ENCODE results near the gene UTS2B.

Gene UTS2B

DNA sequence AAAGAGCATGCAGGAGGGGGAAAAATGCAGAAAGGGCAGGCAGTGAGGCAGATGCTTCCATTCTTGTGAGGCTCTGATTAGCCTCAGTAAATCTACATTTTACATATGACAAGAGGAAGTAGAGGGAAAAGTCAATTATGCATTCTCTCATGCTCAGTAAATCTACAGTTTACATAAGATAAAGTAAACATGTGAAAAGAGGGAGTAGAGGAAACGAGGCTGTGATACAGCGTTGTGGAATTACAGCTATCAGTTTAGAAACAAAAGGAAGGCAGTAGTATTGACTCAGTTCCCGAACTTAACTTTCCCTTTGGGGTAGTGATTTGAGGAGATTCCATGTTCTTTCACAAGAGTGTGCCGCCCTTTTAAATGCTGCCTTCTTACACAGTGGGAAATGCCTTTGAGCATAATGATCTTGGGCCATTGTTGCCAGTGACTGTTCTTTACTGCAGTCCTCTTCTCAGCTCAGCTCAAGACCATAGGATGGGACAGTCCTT, 92.0 kb downstream of the UTS2B start:
- no peak for DNase-seq (ENCODE audit: low spot score)

- DNase-seq (ENCODE audit: low spot score): no peak
Measured at GRCh38 chr3:191237047-191237882, 93.1 kb downstream of the UTS2B start.

DNA sequence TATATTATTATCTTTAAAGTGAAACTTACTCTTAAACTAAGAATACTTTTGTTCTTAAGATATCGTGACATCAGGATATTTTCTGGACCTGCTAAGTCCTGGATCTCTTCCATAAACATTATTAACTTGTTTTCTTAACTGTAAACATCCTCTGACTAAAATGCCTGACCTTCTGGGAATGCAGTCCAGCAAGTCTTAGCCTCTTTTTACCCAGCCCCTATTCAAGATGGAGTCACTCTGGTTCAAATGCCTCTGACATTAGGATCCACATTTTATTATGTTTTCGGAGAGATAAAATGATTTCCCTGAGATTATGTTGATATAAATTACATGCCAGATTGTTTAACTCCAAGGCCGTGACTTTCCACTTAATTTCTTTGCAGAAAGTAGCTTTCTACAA, 93.7 kb downstream of the UTS2B start:
- DNase-seq (ENCODE audit: low spot score): no peak

- no peak for DNase-seq (ENCODE audit: low spot score)
Measured at GRCh38 chr3:191235331-191236314, 94.7 kb downstream of the UTS2B start.

DNA sequence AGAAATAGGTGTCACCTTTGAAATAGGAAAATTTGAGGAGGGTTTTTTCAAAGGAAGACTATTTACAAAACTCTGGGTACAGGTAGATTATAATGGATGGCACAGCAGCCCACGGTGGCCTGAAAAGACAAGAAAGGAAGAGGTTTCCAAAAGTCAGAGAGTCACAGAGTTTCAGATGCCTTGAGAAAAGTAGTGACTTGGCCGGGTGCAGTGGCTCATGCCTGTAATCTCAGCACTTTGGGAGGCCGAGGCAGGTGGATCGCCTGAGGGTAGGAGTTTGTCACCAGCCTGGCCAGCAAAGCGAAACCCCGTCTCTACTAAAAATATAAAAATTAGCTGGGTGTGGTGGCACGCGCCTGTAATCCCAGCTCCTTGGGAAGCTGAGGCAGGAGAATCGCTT, 96.1 kb downstream of the UTS2B start:
- DNase-seq (ENCODE audit: low spot score): no peak

DNA sequence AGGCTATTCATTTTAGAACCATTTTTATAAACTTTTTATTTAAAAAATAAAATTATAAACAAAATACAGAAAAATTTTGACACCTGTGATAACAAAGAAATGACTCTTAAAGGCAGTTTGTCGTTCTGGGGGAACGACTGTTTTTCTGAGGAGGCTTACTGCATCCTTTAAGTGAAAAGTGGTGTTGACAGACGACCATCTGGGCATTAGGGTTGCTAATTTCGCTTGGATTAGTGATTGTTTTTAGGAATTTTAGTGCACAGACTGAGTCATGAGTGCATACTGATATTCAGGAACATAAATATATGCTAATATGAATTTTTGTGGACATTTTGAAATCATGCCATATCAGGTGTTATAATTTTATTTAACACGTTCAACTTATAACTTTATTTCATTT, 102.8 kb downstream of the UTS2B start:
- DNase-seq (ENCODE audit: low spot score): no peak

GRCh38 chr3:191221638-191222037, 108.7 kb downstream of the UTS2B start:
- no peak for DNase-seq (ENCODE audit: low spot score)

DNA sequence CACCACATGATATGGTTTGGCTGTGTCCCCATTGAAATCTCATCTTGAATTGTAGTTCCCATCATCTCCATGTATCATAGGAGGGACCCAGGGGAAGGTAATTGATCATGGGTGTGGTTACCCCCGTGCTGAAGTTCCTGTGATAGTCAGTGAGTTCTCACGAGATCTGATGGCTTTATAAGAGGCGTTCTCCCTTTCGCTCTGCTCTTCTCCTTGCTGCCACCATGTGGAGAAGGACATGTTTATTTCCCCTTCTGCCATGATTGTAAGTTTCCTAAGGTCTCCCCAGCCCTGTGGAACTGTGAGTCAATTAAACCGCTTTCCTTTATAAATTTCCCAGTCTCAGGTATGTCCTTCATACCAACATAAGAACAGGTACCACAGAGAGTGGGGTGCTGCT, 109.4 kb downstream of the UTS2B start:
- DNase-seq (ENCODE audit: low spot score): no peak

GRCh38 chr3:191217301-191217700, 113.0 kb downstream of the UTS2B start:
- DNase-seq (ENCODE audit: low spot score): no peak
